NCI-H1092 (cell line): ENCODE measurements around the gene RTN4RL1.

Experiments used
- DNase-seq: peaks from one replicate; lab custom pipeline; 2025; lab: John Stamatoyannopoulos, UW

Gene RTN4RL1, protein sequence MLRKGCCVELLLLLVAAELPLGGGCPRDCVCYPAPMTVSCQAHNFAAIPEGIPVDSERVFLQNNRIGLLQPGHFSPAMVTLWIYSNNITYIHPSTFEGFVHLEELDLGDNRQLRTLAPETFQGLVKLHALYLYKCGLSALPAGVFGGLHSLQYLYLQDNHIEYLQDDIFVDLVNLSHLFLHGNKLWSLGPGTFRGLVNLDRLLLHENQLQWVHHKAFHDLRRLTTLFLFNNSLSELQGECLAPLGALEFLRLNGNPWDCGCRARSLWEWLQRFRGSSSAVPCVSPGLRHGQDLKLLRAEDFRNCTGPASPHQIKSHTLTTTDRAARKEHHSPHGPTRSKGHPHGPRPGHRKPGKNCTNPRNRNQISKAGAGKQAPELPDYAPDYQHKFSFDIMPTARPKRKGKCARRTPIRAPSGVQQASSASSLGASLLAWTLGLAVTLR

DNA sequence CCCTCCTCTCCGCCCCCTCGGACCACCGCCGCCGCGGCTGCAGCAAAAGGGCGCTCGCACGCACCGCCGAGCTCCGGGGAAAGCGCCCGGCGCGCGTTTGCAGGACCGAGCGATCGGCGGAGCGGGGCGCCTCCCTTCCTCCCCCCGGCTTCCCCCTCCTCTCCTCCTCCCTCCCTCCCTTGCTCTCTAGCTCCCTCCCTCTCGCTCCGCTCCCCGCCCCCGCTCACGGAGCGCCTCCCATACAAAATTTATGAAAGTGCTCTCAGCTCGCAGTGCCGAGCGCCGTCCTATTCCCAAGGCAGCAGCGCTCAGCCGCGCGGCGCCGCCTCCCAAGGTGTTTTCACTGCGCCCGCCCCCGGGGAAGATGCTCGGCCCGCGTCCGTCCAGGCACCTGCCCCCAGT lies at the start of gene RTN4RL1:
Gene RTN4RL1 (minus strand): TSS at position 115 of the 402 bp plus-strand sequence. CDS start 469 bp downstream, outside the sequence.
- no peak for DNase-seq

DNA sequence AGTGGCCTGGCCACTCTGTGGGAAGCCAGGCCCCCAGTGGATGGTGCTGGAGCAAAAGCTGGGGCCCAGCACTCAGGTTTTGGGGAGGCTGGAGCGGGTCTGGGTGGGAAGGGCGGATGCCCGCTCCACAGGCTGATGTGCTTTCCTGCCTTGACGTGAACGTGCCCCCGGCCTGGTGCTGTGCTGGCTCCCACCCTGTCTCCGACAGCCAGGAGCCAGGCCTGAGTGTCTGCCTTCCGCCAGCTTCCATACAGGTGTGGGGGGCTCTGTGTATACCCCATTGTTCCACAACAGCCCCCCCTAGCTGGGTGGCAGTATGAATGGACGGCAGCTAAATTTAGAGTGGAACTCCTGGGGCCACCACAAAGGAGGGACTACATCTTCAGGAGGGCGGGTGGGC lies 49.8 kb upstream of the RTN4RL1 start:
- no peak for DNase-seq

DNA sequence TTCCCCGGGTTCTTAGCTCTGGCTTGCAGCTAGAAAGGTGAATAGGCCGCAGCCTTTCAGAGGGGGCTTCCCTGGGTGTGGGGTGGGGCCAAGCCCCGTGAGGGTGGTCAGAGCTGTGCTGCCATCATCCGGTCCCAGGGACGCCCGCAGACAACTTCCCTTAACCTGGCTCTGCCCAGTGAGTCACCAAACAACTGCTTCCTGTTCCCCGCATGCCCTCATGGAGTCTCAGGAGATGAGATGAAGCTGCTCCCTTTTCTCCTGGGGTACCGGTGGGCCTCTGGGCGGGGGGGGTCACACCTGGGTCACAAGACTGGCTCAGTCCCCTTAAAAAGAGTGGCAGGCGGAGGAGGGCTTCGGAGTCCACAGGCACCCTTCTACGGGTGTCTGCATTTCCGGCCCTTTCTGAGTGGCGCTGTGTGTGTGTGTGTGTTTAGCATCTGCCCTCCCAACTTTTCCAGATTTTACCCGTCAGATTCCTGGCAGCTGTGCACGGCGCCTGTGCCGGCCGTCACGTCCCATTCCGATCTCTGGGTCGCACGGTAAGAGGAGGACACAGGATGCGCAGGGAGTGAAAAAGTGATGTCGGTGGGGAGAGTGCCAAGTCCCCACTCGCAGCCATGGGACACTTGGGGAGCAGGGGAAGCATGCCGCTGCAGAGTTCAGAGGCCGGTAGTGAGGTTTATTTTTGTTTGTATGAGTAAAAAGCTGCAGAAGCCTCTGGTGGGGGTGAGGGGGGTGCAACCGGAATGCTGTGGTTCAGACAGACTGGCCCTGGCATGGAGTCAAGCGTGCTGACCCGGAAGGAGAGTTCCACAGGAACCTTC lies 46.5 kb upstream of the RTN4RL1 start:
- no peak for DNase-seq

DNA sequence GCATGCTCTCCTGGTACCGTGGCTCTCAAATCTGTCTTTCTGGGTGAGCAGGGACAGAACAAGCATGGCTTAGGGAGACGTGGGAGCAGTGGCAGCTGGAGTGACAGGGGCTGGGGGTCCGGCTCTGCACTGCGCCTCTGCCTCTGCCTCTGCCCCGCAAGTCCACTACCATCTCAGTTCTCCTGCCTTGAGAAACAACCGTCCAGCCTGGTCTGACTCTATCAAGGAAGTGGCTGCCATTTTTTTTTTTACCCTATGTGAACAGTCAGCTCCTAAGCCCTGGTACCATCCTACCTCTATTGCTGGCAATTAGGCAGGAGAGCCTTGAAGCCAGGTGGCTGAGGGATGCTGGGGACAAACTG lies 45.9 kb upstream of the RTN4RL1 start:
- no peak for DNase-seq

DNA sequence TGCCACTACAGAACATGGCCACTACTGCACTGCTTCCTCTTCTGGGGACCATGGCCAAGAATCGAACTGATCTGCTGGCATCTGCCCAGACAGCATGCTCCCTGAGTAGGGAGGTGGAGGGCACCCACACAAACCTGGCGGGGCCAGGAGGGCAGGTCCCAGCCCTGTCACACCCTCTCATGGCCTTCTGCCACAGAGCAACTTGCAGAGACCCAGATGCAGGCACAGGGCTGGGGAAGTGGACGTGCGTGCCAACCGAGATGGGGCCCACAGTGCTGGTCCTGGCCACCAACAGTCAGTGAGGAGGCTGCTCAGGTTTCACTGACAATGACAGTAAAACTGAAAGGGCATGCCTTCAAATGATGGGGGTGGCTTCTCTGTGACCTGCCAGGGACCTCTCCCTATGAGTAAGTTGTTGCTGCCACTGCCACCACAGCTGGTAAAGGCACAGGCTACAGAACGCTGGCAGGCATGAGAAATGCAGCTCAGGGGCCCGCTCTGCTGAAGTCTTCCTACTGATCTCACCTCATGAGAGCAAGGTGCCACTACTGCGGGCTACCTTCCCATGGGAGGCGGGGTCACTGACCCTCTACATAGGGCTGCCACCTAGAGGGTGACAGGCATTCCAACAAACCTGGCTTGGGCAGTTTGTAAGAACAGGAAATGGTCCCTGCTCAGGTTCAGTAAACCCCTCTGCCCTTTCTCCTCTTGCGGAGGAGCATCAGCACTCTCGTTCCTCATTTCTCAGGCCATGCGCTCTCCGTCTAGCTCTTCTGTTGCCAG lies 45.3 kb upstream of the RTN4RL1 start:
- DNase-seq, result no peak

DNA sequence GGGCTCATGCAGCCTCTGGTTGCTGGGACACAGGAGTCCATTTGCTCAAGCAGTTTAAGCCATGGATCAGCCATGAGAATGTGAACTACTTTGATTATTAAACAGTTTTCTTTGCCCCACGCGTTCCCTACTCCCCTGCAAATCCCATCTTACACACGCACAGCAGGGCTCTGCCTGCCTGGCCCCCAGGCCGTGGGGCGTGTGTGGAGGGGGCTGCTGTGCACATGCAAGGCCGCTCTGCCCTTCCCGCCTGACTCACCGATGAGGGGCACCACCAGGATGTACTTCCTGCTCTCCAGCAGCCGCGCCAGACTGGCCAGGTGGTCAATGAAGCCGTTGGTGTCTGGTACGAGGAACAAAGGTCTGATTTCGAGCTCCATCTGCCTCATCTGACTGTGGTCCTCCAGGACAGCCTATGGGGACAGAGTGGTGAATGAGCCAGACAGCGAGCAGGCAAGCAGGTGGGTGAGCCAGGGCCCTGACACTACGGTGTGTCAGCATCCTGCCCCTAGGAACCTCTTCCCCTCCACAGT lies 43.5 kb upstream of the RTN4RL1 start:
- no peak for DNase-seq

DNA sequence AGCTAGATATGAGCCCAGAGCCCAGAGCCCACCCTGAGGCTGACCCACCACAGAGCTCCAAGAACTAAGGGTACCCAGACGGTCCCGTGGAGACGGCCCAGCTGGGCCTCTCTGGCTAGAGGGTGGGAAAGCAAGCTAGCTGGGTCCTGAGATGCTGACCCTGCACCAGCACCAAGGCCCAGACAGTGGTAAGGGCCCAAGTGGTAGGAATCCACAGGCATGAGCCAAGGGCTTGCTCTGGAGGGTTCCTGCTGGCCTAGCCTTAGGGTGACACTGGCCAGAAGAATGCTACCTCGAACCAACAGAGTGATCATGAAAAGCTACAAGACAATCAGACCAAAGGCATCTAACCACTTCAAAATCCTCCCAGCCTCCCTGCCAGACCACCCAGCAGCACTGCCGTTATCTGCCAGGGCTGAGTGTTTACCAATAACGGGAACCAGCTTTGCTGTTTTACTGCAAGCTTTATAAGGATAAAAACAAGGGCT lies 42.9 kb upstream of the RTN4RL1 start:
- DNase-seq, result no peak

DNA sequence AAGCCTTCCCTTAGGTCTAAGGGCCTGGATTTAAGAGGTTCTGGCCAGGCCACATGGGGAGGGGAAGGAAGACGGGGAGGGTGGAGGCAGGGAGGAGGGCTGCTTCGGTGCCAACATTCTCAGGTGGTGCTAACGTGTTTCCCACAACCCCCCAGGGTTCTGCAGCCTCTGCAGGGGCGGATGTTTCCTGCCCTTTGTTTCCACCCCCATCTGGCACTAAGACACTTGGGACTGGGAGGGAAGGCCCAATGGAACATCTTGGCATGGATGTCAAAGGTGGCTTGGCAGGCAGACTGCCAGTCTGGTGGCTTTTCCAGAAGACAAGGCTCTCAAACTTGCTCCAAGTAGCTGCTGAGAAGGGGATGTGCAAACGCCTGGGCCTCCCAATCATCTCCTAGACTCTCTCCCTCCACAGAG lies 42.5 kb upstream of the RTN4RL1 start:
- DNase-seq, result no peak

DNA sequence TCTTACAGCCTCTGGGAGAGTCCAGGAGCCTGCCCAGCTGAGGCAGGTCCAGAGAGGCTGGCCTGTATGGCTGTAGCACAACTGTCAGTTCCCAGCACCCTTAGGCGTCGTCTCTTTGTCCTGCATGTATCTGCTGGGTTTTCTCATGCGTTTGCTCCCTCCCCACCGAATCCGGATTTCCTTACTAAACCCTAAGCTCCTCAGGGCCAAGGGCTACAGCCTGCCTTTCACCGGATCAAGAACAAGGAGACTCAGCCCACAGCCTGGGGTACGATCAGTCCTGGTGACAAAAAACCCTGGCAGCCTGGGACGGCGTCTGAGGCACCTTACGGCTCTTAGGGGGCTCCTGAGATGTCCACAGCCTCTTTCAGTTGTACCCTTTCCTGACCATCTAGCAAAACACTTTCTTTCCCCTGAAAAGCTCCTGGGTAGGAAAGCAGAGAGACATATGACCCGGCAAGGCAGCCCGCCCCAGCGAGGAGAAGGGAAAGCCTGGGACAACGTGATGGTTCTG lies 42.0 kb upstream of the RTN4RL1 start:
- no peak for DNase-seq

DNA sequence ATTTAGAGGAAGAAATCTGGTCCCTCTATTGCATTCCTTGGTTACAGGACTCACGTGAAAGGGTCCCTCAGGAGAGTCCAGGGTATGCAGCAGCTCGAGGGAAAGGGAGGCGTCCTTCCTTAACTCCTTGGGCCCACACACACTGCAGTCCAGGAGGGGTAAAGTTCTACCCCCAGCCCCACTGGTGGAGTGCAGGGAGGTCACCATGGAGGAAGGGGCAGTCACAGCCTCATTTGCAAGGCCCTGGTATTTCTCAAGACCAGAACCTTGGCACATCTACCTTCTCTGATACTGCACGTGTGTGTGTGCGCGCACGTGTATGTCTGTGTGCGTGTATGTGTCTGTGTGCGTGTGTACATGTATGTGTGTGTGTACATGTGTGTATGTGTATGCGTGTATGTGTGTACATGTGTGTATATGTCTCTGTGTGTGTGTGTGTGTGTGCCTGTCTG lies 40.8 kb upstream of the RTN4RL1 start:
- no peak for DNase-seq

DNA sequence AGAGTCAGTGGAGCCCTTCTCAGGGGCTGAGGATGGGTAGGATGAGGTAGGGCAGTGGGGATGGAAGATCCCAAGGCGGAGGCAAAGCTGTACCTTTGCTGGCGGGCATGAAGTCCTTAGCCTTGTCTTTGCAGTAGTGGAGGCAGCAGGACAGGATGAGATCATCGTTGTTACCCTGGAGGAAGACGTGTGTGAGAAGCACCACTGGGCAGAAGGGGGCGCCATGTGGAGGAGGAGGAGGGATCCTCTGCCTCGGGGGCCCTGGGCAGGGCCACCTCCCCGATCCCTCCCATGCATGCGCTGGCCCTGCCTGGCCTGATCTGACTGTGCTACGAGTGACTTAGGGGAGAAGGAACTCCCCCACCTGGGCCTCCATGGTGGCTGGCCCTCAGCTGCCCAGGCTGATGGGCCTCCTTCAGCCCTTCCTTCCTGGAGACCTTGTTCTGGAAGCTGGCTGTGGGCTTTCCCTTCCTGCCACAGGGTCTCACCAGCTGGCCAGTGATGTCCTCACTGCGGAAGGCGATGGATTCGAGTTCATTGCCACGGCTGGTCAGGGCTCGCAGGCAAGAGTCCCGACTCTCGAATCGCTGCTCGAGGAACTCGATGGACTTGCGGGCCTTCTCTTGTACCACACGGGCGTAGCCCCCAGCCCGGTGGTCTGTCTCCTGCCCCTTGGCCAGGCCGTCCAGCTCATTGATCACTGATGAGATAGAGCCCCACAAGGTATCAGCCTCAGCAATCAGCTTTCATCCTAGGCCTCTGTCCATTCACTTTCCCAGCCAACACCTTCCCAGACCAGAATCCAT lies 40.0 kb upstream of the RTN4RL1 start:
- no peak for DNase-seq

DNA sequence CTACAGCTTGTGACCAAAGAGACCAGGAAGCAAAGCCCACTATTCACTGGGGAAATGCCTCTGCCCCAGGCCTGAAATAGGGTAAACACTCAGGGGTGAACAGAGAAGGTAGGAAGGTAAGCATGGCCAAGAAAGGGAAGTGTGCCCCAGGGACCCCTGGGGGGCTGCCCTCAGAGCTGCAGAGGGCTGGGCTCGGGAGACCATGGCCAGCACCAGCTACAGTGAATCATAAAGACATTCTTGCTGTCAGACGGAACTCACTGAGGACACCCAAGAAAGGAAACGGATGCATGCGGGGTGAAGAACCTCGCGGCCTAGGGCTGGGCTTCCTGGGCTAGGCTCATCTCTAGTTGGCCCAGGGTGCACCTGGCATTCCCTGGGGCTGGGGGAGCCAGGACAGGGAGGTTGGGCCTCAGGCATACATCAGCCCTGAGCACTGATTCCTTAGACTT lies 39.4 kb upstream of the RTN4RL1 start:
- DNase-seq, result no peak

DNA sequence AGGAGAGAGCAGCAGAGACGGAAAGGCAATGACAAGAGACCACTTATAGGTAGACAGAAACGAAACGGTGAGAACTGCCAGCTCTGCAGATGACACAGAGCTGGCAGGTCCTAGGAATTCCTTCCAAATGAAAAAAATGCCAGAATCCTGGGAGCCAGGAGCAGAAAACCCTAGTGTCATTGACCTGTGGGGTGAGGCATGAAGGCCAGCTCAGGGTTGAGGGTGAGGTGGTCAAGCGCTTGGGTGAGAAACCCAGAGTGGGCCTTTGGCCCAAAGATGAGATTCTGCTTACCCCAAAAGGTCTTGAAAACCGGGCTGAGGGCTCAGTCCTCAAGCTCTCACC lies 39.0 kb upstream of the RTN4RL1 start:
- DNase-seq, result no peak

DNA sequence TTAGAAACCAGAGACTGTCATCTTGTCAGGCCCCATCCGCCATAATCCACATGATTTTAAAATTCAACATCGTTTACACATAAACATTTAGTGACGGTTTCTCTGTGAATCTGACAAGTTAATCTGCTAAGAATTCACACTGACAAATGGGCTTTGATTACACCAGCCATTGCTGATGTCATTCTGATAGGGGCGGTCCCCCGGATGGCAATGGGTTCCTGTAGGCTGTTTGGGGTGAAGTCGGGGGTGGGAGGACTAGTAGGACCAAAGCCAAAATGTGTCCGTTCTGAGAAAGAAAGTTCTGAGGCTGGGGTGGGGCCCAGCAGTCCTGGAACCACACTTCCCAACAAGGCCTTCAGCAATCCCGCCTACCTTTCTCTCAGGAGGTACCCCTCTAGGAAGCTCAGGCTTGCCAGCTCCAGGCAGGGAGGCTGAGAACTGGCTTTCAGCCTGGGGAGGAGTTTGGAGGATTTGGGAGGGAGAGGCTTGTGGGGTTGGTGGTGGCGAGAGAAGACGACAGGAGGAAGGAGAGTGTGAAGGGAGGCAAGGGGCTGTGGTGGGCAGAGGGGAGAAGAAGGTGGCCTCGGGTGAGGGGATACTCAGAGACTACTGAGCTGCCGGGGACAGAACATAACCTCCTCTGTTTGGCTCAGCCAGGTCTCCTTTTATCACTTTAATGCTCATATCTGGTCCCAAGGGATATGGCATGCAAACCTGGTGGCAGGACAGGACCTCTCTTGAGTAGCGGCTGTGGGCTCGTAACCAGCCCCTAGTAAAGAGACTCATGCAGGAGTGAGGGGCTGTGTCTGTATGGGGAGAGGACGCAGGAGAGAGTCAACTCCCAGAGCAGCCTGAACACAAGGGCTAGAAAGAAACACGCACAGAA lies 38.4 kb upstream of the RTN4RL1 start:
- DNase-seq, result no peak

DNA sequence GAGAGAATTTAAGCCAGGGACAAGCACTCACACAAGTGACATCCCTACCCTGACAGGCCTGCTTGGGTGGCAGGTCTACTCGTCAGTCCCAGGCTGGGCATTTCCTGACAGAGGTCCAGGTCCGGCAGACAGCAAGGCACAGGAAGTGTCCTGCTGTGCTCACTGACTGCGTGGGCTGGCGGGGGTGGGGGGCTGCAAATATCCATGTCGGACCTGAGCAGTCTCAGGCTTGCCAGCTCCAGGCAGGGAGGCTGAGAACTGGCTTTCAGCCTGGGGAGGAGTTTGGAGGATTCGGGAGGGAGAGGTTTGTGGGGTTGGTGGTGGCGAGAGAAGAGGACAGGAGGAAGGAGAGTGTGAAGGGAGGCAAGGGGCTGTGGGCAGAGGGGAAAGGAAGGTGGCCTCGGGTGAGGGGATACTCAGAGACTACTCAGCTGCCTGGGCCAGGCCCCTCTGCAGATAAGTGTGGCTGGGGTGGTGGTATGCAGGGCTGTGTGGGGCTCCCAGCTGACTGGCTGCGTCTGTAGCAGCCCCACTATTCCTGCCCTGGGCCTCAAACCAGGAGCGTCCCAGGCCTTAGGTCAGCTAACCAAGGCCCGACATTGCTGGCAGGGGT lies 37.5 kb upstream of the RTN4RL1 start:
- DNase-seq, result no peak

DNA sequence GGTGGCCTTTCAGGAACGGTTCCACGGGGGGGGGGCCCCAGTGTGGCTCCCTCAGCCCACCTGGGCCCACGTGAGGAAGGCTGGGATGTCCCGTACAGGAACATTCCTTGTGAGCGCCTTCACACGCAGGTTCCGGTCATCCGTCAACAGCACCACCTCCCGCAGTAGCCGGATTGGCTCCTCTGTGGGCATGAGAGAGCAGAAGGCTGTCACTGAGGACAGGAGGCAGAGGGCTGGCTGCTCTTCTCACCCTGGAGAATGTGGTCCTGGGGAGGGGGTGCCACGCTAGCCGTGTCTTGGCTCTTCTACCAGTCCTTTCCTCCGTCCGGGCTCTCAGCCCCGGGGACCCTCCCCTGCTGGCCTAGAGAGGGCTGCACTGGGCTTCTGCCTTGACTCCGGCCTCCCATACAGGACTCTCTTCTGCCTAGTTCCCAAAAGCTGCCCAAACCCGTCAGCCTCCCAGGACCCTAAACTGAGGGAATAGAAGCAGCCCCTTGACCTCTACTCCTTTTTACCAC lies 36.4 kb upstream of the RTN4RL1 start:
- DNase-seq, result no peak

DNA sequence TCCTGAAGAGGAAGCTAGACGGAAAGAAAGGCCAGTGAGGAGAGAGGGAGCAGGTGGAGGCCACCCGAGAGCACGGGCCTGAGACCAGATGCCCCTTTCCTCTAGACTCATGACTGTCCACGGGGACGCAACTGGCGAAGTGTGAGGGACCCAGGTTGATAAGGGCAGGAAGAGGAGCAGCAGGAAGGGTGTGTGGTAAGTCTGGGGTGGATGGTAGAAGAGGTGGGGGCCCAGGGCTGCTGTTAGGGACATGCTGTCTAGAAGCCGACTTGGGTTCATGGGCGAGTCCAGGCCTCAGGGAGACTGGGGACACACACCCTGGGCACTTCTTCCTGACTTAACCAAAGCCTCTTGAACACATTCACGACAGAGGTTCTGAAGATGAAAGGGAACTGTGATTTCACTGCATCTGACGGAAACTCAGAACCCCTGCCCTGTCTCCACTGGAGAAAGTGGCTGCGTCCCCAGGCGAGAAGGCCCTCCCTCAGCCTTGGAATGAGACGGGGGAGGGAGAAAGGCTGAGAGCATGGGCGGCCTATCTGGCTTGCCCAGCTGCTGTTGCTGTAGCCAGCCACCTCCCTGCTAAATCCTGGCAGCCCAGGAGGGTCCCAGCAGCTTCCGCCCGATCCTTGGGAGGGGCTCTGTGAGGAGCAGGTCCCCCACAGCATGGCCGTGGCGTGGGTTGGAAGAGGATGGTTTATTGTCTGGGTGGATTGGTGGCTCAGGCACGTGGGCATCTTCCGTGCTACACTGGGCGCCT lies 35.7 kb upstream of the RTN4RL1 start:
- no peak for DNase-seq

DNA sequence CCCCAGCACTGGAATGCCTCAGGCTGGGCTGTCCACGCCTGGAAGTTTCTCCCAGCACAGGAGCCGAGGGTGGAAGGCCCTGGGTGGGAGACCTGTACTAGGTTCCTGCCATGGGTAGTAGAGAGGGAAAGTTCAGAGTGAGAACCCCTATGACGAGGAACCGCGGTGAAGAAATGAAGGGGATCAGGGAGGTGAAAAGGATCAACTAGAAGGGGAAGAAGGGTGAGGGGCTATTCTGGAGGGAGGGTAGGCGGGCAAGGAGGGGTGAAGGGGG lies 35.2 kb upstream of the RTN4RL1 start:
- no peak for DNase-seq
